NCI-H2107 (cell line): ENCODE results near the gene CLIC3.
A peak's percentile ranks its signal among the peaks of the same experiment; 100 is the strongest.

ENCODE experiments used
- DNase-seq: peaks from one replicate; lab custom pipeline; 2025; lab: John Stamatoyannopoulos, UW

The CLIC3 gene

DNA sequence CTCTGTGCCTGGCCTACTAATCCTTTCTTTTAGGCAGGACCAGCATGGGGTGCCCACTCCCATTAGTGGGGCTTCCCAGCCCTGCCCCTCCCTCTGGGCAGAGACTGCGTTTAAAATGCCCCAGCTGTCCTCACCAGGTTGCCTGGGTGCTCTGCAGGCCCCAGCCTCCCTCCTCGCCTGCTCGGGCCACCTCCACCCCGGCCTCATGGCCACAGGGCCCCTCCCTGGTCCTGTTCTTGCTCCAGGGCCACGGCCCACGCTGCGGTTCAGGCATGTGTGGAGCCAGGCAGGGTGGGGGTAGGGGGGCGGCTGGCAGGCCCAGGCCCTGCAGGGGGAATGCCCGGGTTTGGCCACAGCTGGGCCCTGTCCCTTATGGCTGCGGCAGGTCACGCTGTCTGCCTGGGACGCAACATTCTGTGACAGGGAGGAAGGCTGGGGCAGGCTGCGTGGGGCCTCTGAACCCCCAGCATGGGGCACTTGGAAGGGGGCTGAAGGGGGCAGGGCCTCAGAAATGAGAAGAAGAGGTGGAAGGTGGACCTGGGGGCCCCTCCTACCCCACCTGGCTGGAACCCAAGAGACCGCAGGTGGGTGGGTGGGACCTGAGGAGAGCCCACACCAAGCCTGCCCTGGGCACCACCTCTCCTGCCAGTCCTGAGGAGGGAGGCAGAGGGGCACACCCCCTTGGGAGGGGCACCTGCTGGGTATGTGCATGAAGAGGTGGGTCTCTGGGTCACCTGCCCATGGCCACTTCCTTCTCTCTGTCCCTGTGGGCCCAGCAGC is 44.6 kb downstream of the CLIC3 start, which contains the start of gene LCN12:
LCN12 (plus strand) TSS at position 733 of the 780 bp plus-strand sequence. CDS start 55 bp downstream, outside the sequence.
- DNase-seq, result no peak

DNA sequence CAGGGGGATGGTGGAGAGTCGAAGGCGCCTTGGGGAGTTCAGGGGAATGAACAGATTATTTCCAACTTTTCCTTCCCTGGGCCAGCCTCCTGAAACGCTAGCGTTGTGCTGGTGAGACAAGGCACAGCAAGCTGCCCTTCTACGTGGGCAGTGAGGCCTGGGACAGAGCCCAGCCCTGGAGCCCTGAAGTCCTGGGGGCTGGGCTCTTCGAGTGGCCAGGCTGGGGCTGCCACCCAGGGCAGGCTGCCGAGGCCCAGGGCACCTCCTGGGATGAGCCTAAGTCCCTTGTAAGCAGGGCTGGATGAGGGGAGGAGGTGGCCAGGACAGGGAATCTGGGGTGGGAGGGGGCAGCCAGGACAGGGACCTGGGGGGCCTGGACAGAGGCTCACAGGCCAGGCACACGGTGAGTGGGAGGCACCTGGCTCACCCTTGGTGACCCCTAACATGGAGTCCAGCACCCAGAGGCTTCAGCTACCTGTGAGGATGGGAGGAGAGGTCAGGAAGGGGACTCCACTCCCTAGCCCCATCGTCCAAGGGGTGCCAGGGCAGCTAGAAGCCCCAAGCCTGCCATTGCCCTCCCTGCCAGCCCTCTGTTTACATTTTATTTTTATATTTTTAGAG is 45.6 kb downstream of the CLIC3 start:
- no peak for DNase-seq

DNA sequence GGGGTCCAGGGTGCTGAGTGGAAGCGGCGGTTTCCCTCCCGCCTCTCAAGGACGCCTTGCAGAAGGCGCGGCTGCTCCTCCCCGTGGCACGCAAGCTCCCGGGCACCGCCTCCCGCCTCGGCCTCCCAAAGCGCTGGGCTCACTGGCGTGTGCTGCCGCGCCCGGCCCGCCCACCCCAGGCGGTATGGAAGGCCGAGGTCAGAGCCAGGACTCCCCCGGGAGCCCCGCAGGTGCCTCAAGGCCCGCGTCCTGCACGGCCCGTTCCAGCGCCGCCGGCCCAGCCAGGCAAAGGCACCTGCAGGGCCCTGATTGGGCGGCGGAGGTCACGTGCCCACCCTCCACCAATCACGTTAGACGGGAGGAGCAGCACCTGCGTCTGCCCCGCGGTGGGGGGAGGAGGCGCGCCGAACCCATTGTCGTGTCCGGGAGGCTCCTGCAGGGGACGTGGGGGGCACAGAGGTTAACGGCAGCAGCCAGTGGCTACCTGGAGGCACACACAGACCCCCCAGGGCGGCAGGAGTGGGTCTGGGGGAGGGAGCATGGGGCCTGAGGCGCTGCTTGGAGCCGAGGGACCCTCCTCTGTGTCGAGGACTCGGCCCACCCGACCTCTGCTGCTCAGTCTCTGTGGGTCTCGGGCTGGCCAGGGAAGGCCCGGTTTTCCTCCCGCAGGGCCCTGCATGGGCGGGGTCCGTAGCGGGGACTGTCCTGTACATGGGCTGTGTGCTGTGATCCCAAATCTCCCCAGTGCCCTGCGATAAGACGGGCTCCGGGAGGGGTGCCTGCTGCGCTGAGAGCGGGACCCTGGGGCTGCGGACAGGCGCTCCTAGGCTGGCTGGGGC is 46.3 kb downstream of the CLIC3 start:
- DNase-seq, result peak; percentile 92

DNA sequence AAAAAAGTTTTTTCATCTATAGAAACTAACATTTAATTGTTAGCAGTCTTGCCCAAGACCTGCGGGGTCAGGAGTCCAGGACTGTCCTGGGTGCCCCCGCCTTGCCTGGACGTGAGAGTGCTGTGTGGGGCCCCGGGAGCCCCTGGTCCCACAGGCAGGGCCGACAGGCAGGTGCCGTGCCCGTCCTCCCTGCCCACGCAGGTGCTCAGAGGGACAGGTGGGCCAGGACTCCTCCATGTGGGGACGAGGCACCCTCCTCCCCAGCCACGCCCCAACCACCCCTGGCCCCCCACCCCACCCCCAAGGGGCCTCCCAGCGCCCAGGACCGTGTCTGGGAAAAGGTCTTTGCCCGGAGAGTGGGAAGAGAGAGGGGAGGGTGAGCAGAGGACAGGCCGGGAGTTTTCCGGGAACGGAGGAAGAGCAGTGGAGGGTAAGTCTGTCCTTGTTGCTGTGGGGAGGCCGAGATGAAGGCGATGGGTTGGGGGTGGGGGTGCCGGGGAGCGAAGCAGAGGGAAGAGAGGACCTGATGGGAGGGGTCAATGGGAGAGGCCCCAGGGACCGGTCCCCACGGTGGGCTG is 47.0 kb downstream of the CLIC3 start:
- DNase-seq, result peak; percentile 58

DNA sequence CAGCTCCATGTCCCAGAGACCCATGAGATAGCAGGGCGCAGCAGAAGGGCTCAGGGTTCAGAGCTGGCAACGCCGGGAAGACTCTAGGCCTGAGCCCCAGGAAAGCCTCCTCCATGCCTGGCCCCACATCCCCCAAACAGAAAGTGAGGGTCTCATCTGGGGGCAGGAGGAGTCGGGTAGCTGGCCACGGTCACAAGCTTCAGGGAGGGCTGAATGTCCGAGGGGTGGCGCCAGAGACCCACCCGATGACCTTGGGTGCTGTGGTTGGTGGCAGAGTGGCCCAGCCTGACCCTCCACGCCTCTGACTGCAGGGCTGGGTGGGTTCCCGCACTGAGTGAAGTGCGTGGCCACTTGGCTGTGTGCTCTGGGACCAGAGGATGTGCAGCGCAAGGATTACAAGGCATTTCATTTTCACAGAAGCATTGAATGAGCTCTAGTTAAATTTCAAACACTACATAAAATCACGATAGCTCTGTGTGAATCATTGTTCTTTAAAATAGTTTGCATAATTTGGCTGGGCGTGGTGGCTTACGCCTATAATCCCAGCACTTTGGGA is 48.3 kb downstream of the CLIC3 start:
- no peak for DNase-seq

DNA sequence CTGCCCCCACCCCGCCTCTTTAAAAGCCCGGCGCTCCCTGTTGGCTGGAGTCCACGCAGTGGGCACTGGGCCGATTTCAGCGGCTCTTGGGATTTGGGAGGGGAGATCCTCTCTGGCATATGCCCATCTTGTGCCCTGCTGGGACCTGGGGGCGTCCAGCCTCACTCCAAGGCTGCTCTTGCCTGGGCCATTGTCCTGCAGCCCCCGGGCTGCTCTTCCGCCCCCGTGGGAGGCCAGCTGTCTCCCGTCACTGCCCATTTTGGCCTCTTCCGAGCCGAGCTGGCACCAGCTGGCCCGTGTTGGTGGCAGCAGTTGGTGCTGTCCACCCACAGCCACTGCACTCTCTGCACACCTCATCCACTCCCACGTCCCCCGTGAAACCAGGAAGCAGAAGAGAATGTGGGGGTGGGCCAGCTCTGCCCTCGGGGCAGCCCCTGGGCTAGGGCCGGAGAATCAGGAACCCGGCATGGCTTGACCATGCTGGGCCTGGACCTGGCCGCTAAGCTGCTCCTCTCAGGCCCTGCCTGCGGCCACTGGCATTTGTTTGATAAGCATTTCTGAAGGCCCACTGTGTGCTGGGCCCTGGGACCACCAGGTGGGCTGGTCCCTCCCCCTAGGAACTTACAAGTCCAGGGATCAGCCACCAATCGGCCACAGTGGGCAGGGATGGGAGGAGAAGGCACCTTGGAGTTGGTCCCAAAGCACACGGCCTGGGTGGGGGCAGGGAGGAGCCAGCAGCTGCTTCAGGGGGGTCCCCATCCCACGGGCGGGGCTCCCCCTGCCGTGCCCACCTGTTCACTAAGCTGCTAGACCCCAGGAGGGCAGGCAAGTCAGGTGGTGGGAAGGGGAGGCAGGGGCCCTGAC is 49.1 kb downstream of the CLIC3 start:
- DNase-seq, result no peak

DNA sequence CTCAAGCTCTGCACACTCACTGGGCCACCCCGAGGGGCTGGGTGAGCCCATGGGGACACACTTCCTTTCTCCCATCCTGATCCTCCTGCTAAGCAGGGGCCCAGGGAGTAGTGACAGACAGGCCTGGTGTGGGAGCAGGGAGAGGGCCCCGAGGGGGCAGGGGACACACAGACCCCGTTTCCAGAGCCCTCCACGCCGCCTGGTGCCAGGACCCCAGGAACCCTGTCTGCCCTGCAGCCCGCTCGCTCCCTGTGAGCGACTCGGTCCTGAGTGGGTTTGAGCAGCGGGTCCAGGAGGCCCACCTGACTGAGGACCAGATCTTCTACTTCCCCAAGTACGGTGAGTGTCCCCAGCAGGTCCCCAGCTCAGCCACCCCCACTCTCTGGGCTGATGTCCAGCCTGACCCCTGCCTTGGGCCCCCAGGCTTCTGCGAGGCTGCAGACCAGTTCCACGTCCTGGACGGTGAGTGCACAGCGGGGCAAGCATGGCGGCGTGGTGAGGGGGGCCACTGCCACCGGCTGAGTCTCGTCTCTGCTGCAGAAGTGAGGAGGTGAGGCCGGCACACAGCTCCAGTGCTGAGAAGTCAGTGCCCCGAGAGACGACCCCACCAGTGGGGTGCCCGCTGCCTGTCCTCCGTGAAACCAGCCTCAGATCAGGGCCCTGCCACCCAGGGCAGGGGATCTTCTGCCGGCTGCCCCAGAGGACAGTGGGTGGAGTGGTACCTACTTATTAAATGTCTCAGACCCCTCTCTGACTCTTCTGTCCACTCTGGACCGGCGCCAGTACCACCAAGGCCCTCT is 49.9 kb downstream of the CLIC3 start:
- no peak for DNase-seq

DNA sequence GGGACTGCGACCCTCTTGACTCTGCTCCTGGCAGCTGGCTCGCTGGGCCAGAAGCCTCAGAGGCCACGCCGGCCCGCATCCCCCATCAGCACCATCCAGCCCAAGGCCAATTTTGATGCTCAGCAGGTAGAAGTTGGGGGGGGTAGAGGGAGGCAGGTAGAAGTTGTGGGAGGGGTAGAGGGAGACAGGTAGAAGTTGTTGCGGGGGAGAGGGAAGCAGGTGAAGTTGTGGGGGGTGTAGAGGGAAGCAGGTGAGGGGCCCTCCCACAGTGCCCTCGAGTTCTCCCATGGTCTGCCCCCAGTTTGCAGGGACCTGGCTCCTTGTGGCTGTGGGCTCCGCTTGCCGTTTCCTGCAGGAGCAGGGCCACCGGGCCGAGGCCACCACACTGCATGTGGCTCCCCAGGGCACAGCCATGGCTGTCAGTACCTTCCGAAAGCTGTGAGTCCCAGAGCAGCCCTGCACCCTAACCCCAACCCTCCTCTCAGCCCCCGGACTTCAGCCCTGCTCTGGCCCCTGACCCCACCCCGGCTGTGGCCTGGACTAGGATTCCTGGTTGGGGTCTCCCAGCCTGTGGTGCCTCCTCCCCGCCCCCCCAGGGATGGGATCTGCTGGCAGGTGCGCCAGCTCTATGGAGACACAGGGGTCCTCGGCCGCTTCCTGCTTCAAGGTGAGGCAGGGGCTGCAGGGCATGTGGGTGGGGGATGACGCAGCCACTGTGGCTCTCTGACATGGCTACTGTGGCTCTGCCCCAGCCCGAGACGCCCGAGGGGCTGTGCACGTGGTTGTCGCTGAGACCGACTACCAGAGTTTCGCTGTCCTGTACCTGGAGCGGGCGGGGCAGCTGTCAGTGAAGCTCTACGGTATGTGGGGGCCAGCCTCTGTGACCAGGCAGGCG is 50.8 kb downstream of the CLIC3 start:
- DNase-seq, result no peak
